Body of pancreas (tissue), 4 donors: ENCODE data around the gene RBCK1.

ENCODE experiments used
- CTCF ChIP-seq, 7 experiments: fragments of 450-650 bp in 4 of 7; fragments of 200-600 bp in 3 of 7; sonication (generic) in 3 of 7; IDR thresholded peaks; one replicate each; pipeline ENCODE4 v1.5.1; 2016 to 2019; ENCODE audit warnings: antibody characterized with exemption in 7 of 7
- POLR2A ChIP-seq, 3 donors: fragments of 450-650 bp; IDR thresholded peaks; one replicate each; pipeline ENCODE4 v1.6.1; 2016; ENCODE audit warnings: antibody characterized with exemption in 3 of 3, mild to moderate bottlenecking in 2 of 3

- TF ChIP-seq CTCF (IDR thresholded peaks at IDR 0.05) (no peak), POLR2A (IDR thresholded peaks at IDR 0.05) (no peak)
These were observed 32.7 kb upstream of the RBCK1 start for GRCh38 chr20:375265-375889.
